GM19463 (cell line): ENCODE data around the gene EBLN2.

ENCODE experiments used
- ATAC-seq: cut with Tn5 transposase; IDR thresholded peaks from one replicate; pipeline ENCODE4 v1.9.1; 2021; ENCODE audit warnings: mild to moderate bottlenecking, moderate library complexity; ENCODE audit not compliant: unreplicated experiment

EBLN2 gene

DNA sequence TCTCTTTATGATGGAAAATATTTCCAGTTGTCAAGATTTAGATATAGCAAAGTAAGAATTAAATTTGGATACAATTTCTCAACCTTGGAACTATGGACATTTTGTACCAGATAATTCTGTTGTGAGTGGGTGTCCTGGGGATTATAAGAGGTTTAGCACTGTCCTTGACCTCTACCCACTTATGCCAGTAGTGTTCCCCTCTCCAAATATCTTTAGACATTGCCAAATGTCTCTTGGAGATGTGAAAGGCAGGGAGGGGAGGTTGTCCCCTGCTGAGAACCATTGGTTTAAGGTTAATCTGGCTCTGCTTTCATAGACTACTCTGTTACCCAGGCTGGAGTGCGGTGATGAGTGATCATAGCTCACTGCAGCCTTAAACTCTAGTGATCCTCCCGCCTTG is at the start of gene EBLN2:
TSS of gene EBLN2 (plus strand) at position 244 of the 400 bp plus-strand sequence. CDS start 423 bp downstream, outside the sequence.
- no peak for ATAC-seq

DNA sequence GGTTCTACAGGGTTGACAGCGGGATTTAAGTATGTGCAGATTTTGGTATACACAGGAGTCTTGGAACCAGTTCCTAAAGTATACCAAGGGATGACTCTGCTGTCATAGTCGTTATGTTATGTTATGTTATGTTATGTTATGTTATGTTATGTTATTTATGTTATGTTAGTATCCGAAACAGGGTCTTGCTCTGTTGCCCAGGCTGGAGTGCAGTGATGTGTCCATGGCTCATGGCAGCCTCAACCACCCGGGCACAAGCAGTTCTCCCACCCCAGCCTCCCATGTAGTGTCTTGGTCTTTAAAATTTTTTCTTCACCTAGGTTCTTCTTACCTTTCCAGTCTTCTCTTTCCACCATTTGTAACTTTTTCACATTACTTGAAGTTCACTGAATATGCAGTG is 43.2 kb upstream of the EBLN2 start:
- ATAC-seq, result no peak

DNA sequence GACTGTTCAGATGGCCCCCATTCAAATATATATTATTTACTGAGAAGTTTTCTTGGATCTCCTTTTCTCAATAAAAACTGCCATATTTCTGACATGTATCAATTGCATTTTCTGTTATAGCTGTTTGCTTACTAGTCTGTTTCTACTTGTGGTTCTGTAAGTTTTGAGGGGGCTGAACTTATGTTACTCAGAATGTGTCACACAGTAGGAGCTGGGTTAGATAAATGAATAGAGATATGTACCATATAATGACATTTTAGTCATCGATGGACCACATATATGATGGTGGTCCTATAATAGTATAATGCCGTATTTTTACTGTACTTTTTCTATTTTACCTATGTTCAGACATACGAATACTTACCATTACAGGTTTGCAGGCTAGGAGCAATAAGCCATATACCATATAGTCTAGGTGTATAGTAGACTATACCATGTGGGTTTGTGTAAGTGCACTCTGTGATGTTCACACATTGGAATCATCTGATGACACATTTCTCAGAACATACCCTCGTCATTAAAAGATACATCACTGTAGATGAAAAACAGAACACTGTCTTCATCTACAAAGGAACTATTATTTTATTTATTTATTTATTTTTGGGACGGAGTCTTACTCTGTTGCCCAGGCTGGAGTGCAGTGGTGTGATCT is 42.5 kb upstream of the EBLN2 start:
- no peak for ATAC-seq

DNA sequence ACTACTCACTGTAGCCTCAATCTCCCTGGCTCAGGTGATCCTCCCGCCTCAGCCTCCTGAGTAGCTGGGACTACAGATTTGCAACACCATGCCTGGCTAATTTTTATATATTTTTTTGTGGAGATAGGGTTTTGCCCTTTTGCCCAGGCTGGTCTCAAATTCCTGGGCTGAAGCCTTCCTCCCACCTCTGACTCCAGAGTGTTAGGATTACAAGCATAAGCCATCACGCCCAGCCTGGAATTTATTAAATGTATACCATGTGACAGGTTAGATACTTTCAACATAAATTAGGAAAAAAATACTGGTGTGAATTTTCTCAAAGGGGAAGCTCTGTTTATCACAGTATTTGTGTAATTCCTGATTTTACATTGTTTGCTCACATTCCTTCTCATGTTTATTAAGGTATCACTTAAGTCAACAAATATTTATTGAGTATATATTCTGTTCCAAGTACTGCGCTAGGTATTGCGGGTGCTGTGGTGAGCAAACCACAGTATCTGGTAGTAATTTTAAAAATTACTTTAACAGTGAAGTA is 40.1 kb upstream of the EBLN2 start:
- no peak for ATAC-seq

DNA sequence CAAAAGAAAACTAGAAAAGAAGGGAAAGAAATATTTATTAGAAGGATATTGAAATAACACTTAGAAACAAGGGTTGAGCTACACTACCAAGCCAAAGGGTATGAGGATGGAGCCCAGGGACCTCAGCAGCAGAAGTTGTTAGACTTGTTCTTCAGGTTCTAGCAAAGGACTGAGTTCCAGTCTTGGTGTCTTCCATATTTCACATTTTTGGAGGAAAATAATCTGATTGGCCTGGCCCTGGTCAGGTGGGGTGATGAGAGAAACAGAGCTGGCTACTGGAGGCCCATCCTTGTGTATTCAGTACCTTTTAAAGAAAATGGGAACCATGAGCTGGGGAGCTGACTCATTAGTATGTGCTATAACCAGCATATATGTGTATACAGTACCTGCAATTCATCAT is 36.6 kb upstream of the EBLN2 start:
- no peak for ATAC-seq

DNA sequence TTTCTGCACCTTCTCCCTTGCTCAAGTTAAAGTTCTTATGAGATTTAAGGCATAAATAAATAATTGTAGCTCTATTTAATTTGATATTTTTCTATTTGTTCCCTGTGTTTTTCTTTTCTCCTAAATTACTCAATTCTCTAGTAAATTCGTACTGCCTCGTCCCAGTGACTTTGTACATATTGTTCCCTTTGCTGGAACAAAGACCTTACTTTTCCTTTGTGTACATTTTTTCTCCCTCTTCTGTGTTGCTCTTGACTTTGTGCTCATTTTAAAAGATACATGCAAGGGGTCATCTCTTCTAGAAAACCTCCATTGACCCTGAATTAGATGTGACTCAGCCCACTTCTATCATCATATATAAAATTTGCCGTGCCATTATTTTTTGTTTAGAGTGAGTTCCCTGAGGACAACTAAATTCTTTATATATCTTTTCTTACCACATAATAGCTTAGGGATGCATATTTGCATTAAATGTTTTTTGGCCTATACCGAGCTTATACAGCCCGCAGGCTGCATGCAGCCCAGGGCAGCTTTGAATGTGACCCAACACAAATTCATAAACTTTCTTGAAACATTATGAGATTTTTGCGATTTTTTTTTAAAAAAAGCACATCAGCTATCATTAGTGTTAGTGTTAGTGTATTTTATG is 35.2 kb upstream of the EBLN2 start:
- ATAC-seq, result no peak

DNA sequence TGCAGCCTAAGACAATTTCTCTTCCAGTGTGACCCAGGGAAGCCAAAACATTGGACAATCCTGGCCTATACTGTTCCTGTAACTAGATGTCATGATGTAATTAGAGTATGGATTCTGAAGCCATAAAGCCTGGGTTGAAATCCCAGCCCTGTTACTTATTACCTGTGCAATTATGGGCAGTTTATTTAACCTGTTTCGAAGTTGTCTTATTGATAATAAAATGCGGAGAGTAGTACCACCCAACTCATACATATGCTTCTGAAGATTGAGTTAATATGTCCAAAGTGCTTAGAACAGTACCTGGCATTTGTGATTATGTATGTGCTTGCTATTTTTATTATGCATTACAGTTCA is 34.7 kb upstream of the EBLN2 start:
- no peak for ATAC-seq

DNA sequence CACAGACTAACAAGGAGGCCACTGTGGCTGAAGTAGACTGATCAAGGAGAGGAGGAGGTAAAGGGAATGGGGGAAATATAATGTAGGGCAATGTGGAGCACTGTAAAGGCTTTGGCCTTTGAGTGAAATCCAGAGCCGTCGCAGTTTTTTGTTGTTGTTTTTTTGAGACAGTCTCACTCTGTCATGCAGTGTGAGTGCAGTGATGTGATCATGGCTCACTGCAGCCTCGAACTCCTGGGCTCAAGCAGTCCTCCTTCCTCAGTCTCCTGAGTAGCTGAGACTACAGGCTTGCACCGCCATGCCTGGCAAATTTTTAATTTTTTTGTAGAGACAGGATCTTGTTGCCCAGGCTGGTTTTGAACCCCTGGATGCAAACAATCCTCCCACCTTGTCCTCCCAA is 32.7 kb upstream of the EBLN2 start:
- no peak for ATAC-seq

DNA sequence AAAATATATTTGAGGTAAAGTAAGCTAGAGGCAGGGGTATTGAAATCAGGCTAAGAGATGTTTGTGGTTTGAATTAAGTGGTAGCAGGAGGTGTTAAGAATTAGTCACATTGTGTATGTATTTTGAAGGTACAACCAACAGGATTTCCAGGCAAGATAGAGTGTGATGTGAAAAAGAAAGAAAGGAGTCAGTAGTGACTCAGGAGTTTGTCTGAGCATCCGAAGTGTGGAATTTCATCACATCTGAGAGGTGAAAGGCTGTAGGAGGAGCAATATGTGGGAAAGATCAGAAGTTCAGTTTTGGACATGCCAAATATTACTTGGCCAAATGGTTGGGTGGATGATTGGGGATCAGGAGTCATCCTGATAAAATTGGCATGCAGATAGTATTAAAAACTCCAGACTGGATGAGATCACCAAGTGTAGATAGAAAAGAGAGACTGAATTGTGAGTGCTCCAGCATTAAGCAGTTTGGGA is 32.1 kb upstream of the EBLN2 start:
- ATAC-seq, result no peak

DNA sequence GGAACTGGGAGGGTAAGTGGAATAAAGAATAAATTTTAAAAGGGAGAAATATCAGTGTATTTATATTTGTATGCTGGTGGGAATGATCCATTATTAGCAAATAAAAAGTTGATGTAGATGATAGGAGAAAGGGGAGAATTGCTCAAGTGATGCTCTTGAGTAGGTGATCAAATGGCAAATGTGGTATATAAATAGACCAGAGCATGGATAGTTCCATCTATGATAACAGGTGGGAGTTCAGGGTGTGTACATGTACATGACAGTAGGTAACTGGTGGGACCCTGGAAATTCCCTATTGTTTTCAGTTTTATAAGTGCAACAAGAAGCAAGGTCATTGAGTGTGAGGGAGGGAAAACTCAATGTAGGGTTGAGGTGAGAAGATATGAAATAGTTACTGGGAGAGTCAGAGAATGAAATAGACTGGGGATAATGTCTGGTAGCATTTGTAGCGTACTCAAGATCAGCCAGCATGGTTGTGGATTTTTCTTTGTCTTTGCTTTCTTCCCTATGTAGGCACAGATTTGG is 31.3 kb upstream of the EBLN2 start:
- ATAC-seq, result no peak

DNA sequence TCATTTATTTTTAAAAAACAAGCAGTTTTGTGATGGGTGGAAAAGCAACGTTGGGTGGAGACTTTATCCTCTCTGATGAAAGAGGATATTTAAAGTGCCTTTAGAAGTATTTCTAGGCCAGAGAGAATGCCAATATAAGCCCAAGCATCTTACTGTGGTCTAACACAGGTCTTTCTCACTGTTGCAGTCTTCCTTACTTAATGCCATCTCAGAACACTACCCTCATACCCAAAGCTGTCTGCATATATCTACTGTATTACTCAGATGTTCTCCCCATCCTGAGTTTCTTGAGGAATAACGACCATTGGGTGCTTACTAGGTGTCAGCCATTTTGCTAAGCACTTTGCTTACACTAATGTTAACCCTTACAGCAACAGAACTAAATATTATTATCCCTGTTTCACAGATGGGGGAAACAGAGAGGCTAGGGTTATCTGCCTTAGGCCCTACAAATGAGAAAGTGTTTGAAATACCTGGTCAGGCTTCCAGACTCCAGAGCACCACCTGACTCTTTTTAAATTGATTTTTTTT is 29.8 kb upstream of the EBLN2 start:
- no peak for ATAC-seq

DNA sequence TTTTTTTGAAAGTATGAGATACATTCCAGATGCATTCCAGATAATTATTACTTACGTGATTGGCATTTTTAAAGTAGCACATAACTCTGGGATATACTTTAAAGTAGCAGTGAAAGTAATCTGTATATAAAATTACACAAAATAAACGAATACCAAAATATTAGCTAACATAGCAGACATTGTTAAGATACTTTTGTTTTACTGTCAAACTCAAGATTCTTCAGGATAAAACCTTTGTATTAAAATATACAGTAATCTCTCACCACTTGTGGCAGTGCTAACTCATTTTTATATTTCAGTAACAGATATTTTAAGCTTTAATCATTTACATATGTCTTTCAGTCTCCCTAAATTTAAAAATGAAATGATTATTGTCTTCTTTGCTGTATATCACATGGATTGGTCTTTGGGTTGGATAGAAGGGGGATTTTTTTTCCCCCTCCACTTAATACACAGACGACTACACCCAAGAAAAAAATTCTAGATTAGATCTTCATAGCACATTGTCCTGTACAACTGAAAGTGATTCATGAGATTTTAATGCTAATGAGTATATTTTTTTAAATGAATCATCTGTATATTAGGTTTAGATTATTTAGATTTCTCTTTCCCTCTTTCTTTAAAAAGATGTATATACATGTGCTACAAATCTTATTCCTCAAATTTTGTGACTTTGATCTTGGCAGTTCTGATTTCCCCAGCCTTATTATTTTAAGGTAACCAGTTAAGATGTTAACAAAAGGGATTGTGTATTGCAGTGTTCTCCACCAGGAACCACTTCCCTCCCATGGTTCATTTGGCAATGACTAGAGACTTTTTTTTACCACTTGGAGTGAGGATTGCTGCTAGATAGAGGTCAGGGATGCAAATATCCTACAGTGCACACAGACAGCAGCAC is 24.5 kb upstream of the EBLN2 start:
- ATAC-seq, result no peak

DNA sequence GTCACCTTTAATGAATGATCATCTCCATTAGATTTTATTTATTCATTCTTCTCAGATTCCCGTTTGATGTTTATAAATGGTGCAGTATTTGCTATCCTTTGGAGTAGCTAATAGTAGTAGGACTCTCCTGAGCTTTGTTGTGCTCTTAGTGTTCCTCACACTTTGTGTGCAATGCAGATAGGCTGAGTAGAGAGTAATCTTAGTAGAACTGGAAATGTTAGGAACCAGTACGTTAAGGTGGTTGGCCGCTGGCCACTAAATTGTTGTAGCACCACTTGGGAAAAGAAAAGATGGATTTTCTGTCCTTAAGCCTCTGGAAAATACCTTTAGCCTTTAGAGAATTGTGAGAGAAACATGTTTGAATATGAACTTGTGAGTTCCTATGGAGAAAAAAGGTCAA is 19.9 kb upstream of the EBLN2 start:
- ATAC-seq, result no peak

DNA sequence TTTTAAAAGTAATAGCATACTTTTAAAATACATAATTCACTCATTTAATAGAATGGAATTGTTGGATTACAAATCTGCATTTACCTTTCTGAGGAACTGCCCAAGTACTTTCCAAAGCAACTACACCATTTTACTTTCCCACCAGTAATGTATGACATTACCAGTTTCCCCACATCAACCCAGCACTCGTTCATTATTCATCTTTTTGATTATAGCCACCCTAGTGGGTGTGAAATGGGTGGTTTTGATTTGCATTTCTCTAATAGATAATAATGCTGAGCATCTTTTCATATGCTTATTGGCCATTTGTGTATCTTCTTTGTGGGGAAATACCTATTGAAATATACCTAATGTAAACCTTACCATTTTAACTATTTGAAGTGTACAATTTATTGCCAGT is 18.0 kb upstream of the EBLN2 start:
- no peak for ATAC-seq

DNA sequence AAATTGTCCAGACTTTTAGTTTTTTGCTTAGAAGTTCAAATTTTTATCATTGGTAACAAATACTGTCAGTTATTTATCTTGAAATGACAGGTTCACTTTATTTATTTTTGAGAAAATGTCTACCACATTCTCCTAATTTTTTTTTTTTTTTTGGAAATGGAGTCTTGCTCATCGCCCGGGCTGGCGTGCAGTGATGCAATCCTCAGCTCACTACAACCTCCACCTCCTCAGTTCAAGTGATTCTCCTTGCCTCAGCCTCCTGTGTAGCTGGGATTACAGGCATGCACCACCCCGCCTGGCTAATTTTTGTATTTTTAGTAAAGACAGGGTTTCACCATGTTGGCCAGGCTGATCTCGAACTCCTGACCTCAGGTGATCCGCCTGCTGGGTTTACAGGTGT is 16.1 kb upstream of the EBLN2 start:
- no peak for ATAC-seq

DNA sequence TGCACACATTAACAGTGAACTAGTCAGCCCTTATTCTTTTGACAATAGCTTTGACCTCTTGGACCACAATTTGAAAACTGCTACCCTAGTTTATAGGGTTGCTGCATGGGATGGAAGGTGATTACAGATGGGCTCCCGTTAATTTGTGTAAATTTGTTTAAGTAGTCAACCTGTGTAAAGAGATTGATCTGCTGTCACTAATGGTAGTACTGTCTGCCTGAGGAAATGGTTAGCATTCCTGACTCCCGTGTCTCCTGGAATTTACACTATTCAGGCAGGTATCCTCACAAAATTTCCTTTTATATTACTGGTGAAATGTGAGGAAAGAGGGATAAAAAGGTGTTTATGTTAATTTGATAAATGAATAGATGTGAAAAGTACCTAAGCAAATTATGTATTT is 15.3 kb upstream of the EBLN2 start:
- ATAC-seq, result no peak

DNA sequence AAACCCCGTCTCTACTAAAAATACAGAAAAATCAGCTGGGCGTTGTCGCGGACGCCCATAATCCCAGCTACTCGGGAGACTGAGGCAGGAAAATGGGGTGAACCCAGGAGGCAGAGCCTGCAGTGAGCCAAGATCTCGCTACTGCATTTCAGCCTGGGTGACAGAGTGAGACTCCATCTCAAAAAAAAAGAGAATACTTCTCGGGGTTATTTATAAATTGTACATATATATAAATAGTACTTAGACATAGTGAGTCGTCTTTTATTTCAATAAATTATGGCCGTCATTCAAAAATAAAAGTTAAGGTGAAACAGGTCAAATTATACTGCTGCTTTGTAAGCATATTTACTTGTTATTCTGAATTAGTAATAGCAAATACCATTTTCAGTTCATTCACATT is 12.1 kb upstream of the EBLN2 start:
- no peak for ATAC-seq

DNA sequence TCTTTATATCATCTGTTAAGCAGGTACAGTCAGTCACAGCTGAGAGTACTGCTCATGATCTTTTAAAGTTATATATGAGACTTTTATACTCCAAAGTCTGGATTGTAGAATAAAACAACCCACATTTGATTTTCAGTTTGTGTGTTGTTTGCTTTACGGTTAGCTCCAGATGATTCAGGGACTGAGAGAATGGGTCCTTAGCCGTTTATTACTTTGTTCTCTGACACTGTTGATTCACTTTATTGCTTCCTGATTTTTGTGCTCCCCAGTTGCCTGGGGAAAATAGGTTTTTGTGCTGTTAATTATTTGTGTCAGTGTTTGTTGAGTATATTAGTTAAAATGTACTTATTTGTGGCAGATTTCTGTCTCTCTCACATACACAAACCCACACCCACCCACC is 8.6 kb upstream of the EBLN2 start:
- no peak for ATAC-seq

DNA sequence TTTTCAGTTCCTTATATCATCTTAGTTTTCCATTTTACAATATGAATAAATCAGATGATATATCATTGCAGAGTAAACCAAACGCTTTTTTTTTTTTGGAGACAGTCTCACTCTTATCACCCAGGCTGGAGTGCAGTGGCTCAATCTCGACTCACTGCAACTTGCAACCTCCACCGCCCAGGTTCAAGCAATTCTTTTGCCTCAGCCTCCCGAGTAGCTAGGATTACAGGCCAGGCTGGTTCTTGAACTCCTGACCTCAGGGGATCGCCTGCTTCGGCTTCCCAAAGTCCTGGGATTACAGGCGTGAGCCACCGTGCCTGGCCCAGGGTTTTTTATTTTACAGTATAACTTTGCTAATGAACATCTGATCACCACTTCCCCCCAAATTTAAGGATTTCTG is 5.9 kb upstream of the EBLN2 start:
- ATAC-seq, result no peak

DNA sequence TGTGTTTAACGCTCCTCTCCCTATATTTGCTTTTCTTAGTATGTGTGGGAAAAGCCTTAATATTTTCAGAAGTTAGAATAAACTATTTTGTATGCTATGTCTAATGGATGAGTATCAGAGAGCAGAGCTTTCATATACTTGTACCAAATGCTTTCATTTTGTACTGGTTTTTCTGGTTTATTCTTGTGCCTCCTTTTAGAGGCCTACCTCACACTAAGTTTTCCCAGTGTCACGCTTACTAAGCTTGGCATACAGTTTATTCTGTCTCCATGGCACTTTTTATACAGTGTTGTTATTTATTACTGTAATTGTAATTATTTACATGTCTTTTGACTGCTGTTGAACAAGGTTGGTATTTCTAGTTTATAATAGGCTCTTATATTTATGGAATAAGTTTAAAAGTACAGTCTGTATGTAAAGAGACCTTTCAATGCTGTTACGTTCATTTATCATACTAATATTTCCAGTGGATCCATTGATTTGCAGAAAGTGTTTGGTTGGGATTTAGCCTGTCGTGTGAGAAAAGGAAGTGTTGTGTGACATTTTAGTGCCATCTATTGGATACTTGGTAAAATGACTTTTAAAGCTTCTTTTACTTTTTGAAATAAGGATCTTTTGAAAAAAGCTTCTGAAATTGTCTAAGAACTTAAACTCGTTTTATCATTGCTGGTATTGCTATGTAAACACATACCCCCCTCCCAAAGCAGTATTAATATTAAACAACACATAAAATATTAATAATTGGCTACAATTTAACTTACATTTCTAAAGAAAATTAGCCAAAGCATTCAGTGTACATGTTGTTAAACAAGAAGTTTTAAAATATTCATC is 5.2 kb upstream of the EBLN2 start:
- no peak for ATAC-seq
